GM18909 (cell line): Measurements from ENCODE around the gene FTO.
"Not testable (repeated sequence)": the region's sequence is repeated elsewhere in the genome, so short reads cannot be mapped to it uniquely, and the experiment has no call there.

Experiments
- ATAC-seq: cut with Tn5 transposase; IDR thresholded peaks from one replicate; pipeline ENCODE4 v1.9.1; 2021; ENCODE audit warnings: mild to moderate bottlenecking; ENCODE audit not compliant: unreplicated experiment, poor library complexity

The FTO gene

DNA sequence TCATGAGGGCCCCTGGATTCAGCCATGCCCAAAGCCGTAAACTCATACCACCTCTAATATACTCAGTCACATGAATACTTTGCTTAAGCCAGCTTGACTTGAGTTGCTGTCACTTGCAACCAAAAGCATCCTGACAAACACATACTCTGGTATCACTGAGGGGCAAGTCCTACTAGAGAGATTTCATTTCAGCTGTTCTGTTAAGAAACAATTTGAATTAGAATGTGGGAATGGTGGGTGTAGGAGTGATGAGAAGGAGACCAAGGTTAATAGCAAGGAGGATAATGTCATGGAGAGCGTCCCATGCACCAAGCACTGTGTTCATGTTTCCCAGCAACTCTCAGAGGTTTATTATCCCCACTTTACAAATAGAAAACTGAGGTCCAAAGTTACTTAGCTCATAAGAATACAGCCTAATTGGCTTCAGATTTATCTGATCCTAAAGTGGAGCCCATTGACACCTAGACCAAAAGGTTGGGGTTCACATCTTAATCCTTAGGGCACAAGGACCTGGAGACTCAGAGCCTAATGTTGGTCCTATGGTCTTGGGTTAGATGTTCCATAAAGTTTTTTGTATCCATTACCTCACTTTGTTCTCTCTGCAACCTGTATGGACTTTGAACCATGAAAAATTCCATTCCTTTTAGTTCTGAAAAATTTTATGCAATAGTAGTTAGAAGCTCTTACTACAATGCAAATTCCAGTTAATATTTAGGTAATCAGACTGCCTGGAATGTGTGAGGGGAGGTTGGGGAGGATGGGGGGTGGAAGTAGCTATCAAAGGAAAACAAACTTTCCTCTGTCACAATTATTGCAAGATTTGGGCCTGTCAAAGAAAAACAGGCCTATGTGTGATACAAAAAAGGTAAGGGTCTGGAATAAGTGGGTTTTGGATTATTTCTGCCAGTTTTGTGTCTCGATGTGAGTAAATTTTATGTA, 476.7 kb downstream of the FTO start:
- no peak for ATAC-seq

DNA sequence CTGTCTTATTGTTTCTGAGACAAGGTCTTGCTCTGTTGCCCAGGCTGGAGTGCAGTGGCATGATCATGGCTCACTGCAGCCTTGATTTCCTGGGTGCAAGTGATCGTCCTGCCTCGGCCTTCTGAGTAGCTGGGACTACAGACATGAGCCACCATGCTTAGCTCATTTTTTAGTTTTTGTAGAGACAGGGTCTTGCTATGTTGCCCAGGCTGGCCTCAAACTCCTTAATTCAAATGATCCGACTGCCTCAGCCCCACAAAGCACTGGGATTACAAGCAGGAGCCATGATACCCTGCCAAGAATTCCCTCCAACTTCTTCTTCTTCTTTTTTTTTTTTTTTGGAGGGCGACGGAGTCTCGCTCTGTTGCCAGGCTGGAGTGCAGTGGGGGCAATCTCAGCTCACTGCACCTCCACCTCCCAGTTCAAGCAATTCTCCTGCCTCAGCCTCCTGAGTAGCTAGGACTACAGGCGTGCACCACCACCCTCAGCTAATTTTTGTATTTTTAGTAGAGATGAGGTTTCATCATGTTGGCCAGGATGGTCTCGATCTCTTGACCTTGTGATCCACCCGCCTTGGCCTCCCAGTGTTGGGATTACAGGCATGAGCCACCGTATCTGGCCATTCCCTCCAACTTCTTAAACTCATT, 477.9 kb downstream of the FTO start:
- not testable (repeated sequence) for ATAC-seq

- ATAC-seq: no peak
Measured at GRCh38 chr16:54185045-54185444, 481.1 kb downstream of the FTO start.

DNA sequence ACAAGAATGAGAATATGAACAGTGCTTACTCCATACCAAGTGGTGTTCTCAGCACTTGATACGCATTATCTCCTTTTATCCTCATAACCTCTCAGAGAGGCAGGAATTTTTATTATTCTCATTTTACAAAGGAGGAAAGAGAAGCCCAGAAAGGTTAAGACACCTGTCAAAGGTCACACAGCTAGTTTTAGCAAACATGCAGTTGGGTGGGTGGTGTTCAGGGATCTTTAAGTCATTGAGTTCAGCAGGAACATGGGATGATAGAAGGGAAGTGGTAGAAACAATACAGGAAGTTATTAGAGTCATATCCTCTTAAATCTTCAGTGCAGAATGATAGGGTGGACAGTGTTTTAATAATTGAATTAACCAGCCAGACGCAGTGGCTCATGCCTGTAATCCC, 487.2 kb downstream of the FTO start:
- ATAC-seq: no peak

- ATAC-seq: no peak
Measured at GRCh38 chr16:54191592-54191991, 487.6 kb downstream of the FTO start.

GRCh38 chr16:54193013-54193664, 489.2 kb downstream of the FTO start:
- no peak for ATAC-seq

- peak; percentile 96 for ATAC-seq
Measured at GRCh38 chr16:54193665-54194333, 489.8 kb downstream of the FTO start.

DNA sequence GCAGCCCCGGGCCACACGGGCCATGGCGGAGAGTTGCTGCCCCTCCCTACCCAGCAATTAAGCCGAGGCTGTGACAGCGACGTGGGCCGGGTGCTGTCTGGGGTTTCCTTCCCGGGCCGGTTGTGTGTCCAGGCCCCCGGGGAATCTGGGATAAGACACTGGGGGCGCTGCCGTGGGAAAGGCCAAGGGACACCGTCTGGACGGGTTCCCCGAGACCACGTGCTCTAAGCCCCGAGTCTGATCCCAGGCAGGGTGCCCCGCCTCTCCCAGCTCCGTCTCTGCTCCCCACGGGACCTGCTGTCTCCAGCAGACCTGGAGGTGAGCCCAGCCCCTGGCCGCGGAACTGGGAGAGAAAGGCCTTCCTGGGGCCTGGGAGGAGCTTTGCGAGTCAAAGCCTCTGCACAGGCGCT, 490.4 kb downstream of the FTO start:
- ATAC-seq: no peak

DNA sequence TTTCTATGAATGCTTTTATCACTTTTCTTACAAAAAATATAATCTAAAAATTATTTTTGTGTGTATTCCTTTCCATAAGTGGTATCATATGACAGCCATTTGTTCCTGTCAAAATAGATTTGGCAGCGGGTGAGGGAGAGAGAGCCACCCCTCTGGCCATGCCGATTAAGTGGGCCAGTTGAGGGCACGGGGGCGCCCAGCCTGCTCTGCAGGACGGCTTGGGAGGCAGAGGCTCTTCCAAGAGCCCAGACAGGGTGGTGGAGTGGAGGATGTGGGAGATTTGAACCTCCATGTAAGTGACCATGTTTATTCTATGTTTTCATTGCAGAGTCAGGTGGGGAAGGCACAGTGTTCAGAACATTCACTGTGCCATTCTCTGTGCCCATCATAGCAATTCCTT, 493.8 kb downstream of the FTO start:
- no peak for ATAC-seq

DNA sequence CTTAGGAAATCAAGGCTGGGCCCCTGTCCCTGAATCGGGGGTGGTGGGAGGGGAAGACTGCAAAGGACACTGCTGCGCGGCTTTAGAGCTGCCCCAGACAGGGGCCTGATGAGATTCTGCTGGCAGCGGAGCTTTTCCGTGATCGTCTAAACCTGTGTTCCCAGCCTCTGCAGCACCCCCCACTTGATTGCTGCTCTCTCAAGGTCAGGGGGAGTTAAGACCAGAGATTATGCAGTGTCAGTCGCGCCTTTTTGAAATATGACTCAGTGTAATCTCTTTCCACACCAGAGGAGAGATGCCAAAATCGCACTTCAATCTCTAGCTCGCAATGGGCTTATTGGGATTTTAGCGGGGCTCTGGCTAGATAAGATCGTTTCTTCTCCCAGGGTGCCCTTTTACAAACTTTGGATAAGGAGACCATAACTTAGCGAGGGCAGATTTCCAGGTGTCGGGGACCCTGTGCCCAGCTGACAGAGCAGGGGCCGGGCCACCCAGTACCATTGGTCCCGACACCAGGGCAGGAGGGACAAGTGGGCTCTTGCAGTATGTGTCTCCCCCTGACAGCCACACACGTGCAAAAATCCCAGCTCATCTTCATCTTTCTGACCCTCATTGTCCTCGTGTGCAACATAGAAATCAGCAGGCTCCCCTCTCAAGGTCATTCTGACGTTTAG, 495.7 kb downstream of the FTO start:
- ATAC-seq: no peak

GRCh38 chr16:54200161-54200534, 496.2 kb downstream of the FTO start:
- ATAC-seq: no peak

DNA sequence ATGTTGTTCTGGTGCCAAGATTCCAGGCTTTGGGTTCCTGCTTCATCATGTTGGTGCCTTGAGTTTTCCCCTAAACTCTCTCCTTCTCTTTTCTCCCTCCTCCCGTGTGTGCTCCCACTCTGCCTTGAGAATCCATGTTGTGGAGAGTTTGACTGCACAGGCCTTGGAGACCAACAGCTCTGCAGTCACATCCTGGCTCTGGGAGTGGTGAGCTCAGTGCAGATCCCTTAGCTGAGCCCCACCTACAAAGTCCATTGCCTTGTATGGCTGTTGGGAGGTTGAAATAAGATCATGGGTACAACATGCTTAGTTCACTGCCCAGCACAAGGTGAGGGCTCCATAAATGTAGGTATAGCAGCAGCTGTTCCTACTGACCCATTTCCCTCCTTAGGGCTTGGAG, 496.8 kb downstream of the FTO start:
- no peak for ATAC-seq

GRCh38 chr16:54201200-54201599, 497.2 kb downstream of the FTO start:
- no peak for ATAC-seq
